KG1 (cell line): ENCODE results near the gene MORF4L2.
A peak's percentile ranks its signal among the peaks of the same experiment; 100 is the strongest.

Source experiments
- DNase-seq: peaks from one replicate; lab custom pipeline; 2025; lab: John Stamatoyannopoulos, UW

The MORF4L2 gene

GRCh38 chrX:103686199-103687072, at the start of gene MORF4L2:
MORF4L2 (minus strand) TSS chrX:103686699; CDS start chrX:103677027, 9,672 bp downstream.
- peak; percentile 67 for DNase-seq

GRCh38 chrX:103734125-103734760, 47.7 kb upstream of the MORF4L2 start:
- no peak for DNase-seq

GRCh38 chrX:103733017-103733416, 46.5 kb upstream of the MORF4L2 start:
- no peak for DNase-seq

GRCh38 chrX:103730796-103731493, 44.4 kb upstream of the MORF4L2 start:
- no peak for DNase-seq

GRCh38 chrX:103730147-103730795, 43.8 kb upstream of the MORF4L2 start:
- no peak for DNase-seq

GRCh38 chrX:103729015-103729414, 42.5 kb upstream of the MORF4L2 start:
- no peak for DNase-seq

GRCh38 chrX:103727115-103727514, 40.6 kb upstream of the MORF4L2 start:
- no peak for DNase-seq

GRCh38 chrX:103726477-103726876, 40.0 kb upstream of the MORF4L2 start:
- DNase-seq: no peak

GRCh38 chrX:103722505-103722904, 36.0 kb upstream of the MORF4L2 start:
- no peak for DNase-seq

- no peak for DNase-seq
Measured at GRCh38 chrX:103718120-103718519, 31.6 kb upstream of the MORF4L2 start.

GRCh38 chrX:103716962-103717361, 30.5 kb upstream of the MORF4L2 start:
- DNase-seq: no peak

- no peak for DNase-seq
Measured at GRCh38 chrX:103710609-103711008, 24.1 kb upstream of the MORF4L2 start, which contains the start of gene TMEM31. TMEM31 (plus strand) TSS chrX:103710909; CDS start chrX:103712259, 1,350 bp downstream.

- no peak for DNase-seq
Measured at GRCh38 chrX:103704863-103705262, 18.4 kb upstream of the MORF4L2 start.

- DNase-seq: no peak
Measured at GRCh38 chrX:103699243-103699642, 12.7 kb upstream of the MORF4L2 start.

GRCh38 chrX:103697687-103698086, 11.2 kb upstream of the MORF4L2 start:
- DNase-seq: no peak

GRCh38 chrX:103691059-103691458, 4.6 kb upstream of the MORF4L2 start:
- DNase-seq: no peak

GRCh38 chrX:103688946-103689345, 2.4 kb upstream of the MORF4L2 start:
- DNase-seq: no peak

- peak; percentile 9 for DNase-seq
Measured at GRCh38 chrX:103687696-103688201, 1.2 kb upstream of the MORF4L2 start.

GRCh38 chrX:103687073-103687695, 685 bp upstream of the MORF4L2 start:
- DNase-seq: peak; percentile 58

- DNase-seq: no peak
Measured at GRCh38 chrX:103685396-103685795, 1.1 kb downstream of the MORF4L2 start.

- DNase-seq: no peak
Measured at GRCh38 chrX:103681443-103681842, 5.1 kb downstream of the MORF4L2 start.
